Raji (cell line): ENCODE measurements around the gene LRRC28.

Experiments used
- POLR2A ChIP-seq: IDR thresholded peaks from 2 replicates; pipeline ENCODE4 v1.6.1; 2011; ENCODE audit warnings: low read depth, low read length, control low read depth; ENCODE audit not compliant: insufficient read depth

LRRC28 gene

GRCh38 chr15:99340347-99340746 is 89.1 kb downstream of the LRRC28 start:
- TF ChIP-seq POLR2A: no peak

- TF ChIP-seq POLR2A: no peak
Measured at GRCh38 chr15:99341786-99342185, 90.5 kb downstream of the LRRC28 start.

- TF ChIP-seq POLR2A: no peak
Measured at GRCh38 chr15:99343208-99343607, 91.9 kb downstream of the LRRC28 start.

GRCh38 chr15:99343881-99344551 is 92.7 kb downstream of the LRRC28 start:
- TF ChIP-seq POLR2A: no peak

- no peak for TF ChIP-seq POLR2A
Measured at GRCh38 chr15:99344639-99345038, 93.4 kb downstream of the LRRC28 start.

GRCh38 chr15:99345242-99345641 is 94.0 kb downstream of the LRRC28 start:
- no peak for TF ChIP-seq POLR2A

GRCh38 chr15:99345832-99346462 is 94.7 kb downstream of the LRRC28 start:
- no peak for TF ChIP-seq POLR2A

- TF ChIP-seq POLR2A: no peak
Measured at GRCh38 chr15:99347574-99347973, 96.3 kb downstream of the LRRC28 start.

- no peak for TF ChIP-seq POLR2A
Measured at GRCh38 chr15:99348412-99348811, 97.1 kb downstream of the LRRC28 start.

- no peak for TF ChIP-seq POLR2A
Measured at GRCh38 chr15:99350408-99350807, 99.1 kb downstream of the LRRC28 start.

- TF ChIP-seq POLR2A: no peak
Measured at GRCh38 chr15:99359769-99360168, 108.5 kb downstream of the LRRC28 start.

- no peak for TF ChIP-seq POLR2A
Measured at GRCh38 chr15:99361545-99362185, 110.4 kb downstream of the LRRC28 start.

- TF ChIP-seq POLR2A: no peak
Measured at GRCh38 chr15:99365242-99365641, 114.0 kb downstream of the LRRC28 start.

- TF ChIP-seq POLR2A: no peak
Measured at GRCh38 chr15:99366013-99366412, 114.7 kb downstream of the LRRC28 start.

- no peak for TF ChIP-seq POLR2A
Measured at GRCh38 chr15:99368743-99369142, 117.5 kb downstream of the LRRC28 start.

GRCh38 chr15:99369196-99369595 is 117.9 kb downstream of the LRRC28 start:
- TF ChIP-seq POLR2A: no peak
